Tibial nerve (tissue), 4 donors: ENCODE measurements around the gene DENND1A. TPM values are rescaled to one million over a fixed set of nuclear protein-coding genes. Genes with fewer than 3 reads are reported as not detected.

ENCODE experiments used
- DNase-seq, 2 donors: peaks; one replicate each; pipeline ENCODE4 v3.0.0-alpha.2; 2019; ENCODE audit warnings: low spot score in 2 of 2
- H3K27ac ChIP-seq, 4 donors: fragments of 200-600 bp; sonication (generic) in 3 of 4; one replicate each; pipeline ENCODE4 v1.5.1; 2017 to 2019; ENCODE audit warnings: mild to moderate bottlenecking in 1 of 4
- H3K27me3 ChIP-seq, 2 donors: fragments of 200-600 bp; sonication (generic) in 1 of 2; one replicate each; pipeline versions ENCODE4 v1.5.1 to v1.6.0; 2017 to 2019
- H3K36me3 ChIP-seq, 3 donors: fragments of 200-600 bp; sonication (generic); one replicate each; pipeline ENCODE4 v1.5.1; 2018 to 2019
- H3K4me1 ChIP-seq, 4 donors: fragments of 200-600 bp; sonication (generic) in 3 of 4; one replicate each; pipeline ENCODE4 v1.5.1; 2017 to 2019
- H3K4me3 ChIP-seq, 4 donors: fragments of 200-600 bp; sonication (generic) in 3 of 4; one replicate each; pipeline ENCODE4 v1.5.1; 2017 to 2019; ENCODE audit warnings: mild to moderate bottlenecking in 1 of 4, moderate library complexity in 1 of 4
- H3K9me3 ChIP-seq, 4 donors: fragments of 200-600 bp; sonication (generic) in 3 of 4; one replicate each; pipeline ENCODE4 v1.5.1; 2017 to 2019
- EP300 ChIP-seq, 2 donors: sonication (generic); formaldehyde crosslinking; IDR thresholded peaks; one replicate each; pipeline ENCODE4 v1.6.1; 2017; ENCODE audit warnings: antibody characterized with exemption in 2 of 2, mild to moderate bottlenecking in 1 of 2
- POLR2A ChIP-seq, 2 donors: fragments of 450-650 bp; IDR thresholded peaks; one replicate each; pipeline ENCODE4 v1.6.1; 2017; ENCODE audit warnings: antibody characterized with exemption in 2 of 2, mild to moderate bottlenecking in 2 of 2, moderate library complexity in 2 of 2
- WGBS, 2 donors: methylation state at CpG; one replicate each; pipeline ENCODE4 v1.1.5; 2018; 5-methylcytosine and 5-hydroxymethylcytosine counted together
- total RNA-seq, 4 donors: library from RNA; depleted of rRNA; stranded (reverse); fragments of >200 nt; gene quantifications; one replicate each; pipeline ENCODE4 v1.1.0, GENCODE V29; 2016
- TF ChIP-seq, protein P1 (sequence below), 5 experiments: fragments of 200-600 bp in 3 of 5; fragments of 450-650 bp in 2 of 5; sonication (generic) in 3 of 5; IDR thresholded peaks; one replicate each; pipeline ENCODE4 v1.5.1; 2016 to 2019; ENCODE audit warnings: antibody characterized with exemption in 5 of 5, mild to moderate bottlenecking in 3 of 5, moderate library complexity in 2 of 5

Gene DENND1A
- total RNA-seq, 4 donors from 2014 or later, result 17.5 to 34.8 (median 20.1) TPM

DNA sequence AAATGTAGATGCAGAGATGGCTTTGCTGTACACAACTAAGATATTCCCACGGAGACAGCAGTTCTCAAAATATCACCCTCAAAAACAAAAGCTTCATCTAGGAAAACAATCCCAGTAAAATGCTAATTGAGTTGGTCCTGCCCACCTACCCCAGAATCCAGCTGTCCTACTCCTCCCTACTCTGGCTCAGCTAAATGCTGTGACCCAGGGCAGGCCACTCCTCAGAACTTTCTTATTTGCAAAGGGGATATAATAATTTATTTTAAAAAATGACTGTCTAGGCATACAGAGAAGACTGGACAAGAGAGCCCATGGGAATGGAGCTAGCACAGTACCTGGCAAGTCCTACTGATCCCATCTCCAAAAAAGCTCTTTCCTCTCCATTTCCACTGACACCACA lies 411.6 kb downstream of the DENND1A start:
- DNase-seq, result no peak
- no peak overlapping the region for H3K4me3 ChIP-seq
- H3K27ac ChIP-seq, result no peak overlapping the region
- WGBS, 2 donors, result 43 to 52% methylated on average over 1 of the region's 1 CpG
- H3K27me3 ChIP-seq, result no peaks in the 10 kb centered on the region
- H3K4me1 ChIP-seq, result no peaks in the 10 kb centered on the region
- no peaks in the 10 kb centered on the region for H3K9me3 ChIP-seq
- TF ChIP-seq POLR2A (IDR thresholded peaks at IDR 0.05) (no peak), EP300 (IDR thresholded peaks at IDR 0.05) (no peak)
- no peaks in the 10 kb centered on the region for H3K36me3 ChIP-seq

DNA sequence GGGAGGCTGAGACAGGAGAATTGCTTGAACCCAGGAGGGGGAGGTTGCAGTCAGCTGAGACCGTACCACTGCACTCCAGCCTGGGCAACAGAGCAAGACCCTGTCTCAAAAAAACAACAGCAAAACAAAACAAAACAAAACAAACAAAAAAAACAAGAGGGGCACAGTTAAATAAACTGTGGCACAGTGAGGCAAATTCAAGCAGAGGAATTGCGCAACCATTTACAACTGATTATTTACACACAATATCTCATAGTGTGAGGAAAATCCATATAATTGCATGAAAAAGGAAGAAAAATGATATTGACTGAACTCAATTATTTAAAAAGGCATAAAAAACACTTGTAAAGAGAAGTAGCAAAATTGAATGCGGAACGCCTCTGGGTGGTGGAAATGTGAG lies 412.4 kb downstream of the DENND1A start:
- Histone ChIP-seq H3K27ac (no peak overlapping the region), H3K27me3 (no peaks in the 10 kb centered on the region), H3K4me1 (no peaks in the 10 kb centered on the region), H3K4me3 (no peak overlapping the region), H3K9me3 (no peaks in the 10 kb centered on the region), H3K36me3 (no peaks in the 10 kb centered on the region)
- 84 to 88% methylated on average over 4 of the region's 4 CpGs for WGBS, 2 donors
- DNase-seq, result no peak
- TF ChIP-seq EP300 (IDR thresholded peaks at IDR 0.05) (no peak), POLR2A (IDR thresholded peaks at IDR 0.05) (no peak)
- TF ChIP-seq, protein P1, sequence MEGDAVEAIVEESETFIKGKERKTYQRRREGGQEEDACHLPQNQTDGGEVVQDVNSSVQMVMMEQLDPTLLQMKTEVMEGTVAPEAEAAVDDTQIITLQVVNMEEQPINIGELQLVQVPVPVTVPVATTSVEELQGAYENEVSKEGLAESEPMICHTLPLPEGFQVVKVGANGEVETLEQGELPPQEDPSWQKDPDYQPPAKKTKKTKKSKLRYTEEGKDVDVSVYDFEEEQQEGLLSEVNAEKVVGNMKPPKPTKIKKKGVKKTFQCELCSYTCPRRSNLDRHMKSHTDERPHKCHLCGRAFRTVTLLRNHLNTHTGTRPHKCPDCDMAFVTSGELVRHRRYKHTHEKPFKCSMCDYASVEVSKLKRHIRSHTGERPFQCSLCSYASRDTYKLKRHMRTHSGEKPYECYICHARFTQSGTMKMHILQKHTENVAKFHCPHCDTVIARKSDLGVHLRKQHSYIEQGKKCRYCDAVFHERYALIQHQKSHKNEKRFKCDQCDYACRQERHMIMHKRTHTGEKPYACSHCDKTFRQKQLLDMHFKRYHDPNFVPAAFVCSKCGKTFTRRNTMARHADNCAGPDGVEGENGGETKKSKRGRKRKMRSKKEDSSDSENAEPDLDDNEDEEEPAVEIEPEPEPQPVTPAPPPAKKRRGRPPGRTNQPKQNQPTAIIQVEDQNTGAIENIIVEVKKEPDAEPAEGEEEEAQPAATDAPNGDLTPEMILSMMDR (IDR thresholded peaks at IDR 0.05), result no peak

DNA sequence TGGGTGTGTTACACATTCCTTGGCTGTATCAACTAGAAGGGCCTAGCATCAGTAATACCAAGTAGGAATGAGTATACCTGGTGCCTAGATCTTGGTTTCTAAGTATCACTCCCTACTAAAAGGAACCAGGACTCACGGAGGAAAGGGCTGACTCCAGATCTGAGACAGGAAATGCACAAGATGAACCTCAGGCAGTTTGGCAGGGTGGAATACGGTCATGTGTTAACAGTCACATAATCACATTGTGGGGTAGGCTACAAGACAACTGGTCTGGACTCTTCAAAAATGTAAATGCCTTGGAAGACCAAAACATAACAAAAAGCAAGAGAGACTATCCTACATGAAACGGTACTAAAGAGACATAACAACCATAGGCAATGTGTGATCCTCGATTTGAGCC lies 415.2 kb downstream of the DENND1A start:
- Histone ChIP-seq H3K27me3 (no peaks in the 10 kb centered on the region), H3K27ac (no peak overlapping the region), H3K4me1 (no peaks in the 10 kb centered on the region), H3K36me3 (no peaks in the 10 kb centered on the region), H3K9me3 (no peaks in the 10 kb centered on the region), H3K4me3 (no peak overlapping the region)
- WGBS, 2 donors, result 86 to 93% methylated on average over 4 of the region's 4 CpGs
- TF ChIP-seq POLR2A (IDR thresholded peaks at IDR 0.05) (no peak), EP300 (IDR thresholded peaks at IDR 0.05) (no peak)
- TF ChIP-seq, protein P1 (IDR thresholded peaks at IDR 0.05), result no peak
- DNase-seq, result no peak

DNA sequence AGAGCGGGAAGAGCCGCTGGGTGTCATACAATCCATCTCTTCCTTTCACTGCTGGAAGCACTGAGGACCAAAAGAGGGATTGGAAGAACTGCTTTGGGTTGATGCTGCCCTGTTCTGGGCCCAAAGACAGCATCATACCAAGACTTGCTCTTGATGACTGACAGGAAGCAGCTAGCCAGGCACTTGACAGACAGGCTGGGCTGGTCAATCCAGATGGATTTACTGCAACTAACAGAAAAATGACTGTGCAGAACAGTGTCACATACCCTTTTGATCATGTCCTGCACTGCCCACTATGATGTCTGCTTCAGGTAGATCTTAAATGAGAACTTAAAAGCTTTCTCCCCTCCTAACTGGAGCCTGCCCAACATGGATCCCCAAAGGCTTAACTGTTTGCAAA lies 416.4 kb downstream of the DENND1A start:
- H3K9me3 ChIP-seq, result no peaks in the 10 kb centered on the region
- H3K27me3 ChIP-seq, result no peaks in the 10 kb centered on the region
- H3K4me3 ChIP-seq, result no peak overlapping the region
- H3K36me3 ChIP-seq, result no peaks in the 10 kb centered on the region
- no peaks in the 10 kb centered on the region for H3K4me1 ChIP-seq
- 91 to 95% methylated on average over 2 of the region's 2 CpGs for WGBS, 2 donors
- TF ChIP-seq POLR2A (IDR thresholded peaks at IDR 0.05) (no peak), EP300 (IDR thresholded peaks at IDR 0.05) (no peak)
- TF ChIP-seq, protein P1 (IDR thresholded peaks at IDR 0.05), result no peak
- DNase-seq, result no peak
- no peak overlapping the region for H3K27ac ChIP-seq

DNA sequence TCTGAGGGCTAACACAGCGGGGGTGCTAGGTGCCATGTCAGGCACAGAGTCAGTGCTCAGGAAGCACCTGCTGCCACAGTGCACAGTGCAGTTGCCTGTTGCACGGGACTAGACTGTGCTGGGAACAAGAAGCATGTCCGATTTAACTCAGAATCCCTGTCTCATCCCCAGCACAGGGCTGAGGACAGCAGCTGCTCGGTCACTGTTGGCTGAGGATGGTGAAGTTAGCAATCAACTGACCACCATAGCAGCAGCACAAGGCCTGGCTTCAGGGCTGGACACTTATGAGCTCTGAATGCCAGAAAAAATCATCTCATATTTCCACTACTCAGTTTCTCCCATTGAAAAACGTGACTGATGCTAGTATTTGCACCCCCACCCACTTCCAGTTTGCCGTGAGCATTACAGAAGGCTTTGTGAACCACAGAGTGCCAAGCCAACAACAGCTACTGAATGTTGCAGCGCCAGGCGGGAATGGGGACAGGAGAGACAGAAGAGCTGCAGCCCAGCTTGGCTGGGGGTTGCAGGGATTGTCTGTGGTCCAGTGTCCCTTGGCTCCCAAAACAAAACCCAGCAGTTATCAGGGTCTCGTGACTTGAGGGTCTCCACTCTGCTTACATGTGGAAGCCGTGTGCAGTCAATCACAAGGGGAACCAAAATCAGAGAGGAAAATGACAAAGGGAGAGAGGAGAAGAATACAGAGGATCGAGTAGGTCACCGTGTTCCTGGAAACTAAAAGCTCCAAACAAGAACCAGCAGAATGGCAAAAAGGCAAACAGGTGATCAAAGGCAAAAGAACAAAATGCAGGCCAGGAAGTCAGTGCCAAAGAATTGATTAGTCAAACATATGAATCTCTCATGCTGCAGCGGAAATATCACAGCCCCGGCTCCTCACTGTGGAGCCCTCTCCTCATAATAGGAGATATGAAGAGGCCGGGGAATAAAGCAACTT lies 418.3 kb downstream of the DENND1A start:
- no peak for TF ChIP-seq POLR2A (IDR thresholded peaks at IDR 0.05)
- no peak for TF ChIP-seq EP300 (IDR thresholded peaks at IDR 0.05)
- TF ChIP-seq, protein P1 (IDR thresholded peaks at IDR 0.05), result no peak
- Histone ChIP-seq H3K27ac (no peak overlapping the region), H3K9me3 (no peaks in the 10 kb centered on the region), H3K4me1 (no peaks in the 10 kb centered on the region), H3K4me3 (no peak overlapping the region), H3K36me3 (no peaks in the 10 kb centered on the region), H3K27me3 (no peaks in the 10 kb centered on the region)
- no peak for DNase-seq
- WGBS, 2 donors, result 76 to 83% methylated on average over 15 of the region's 15 CpGs
